Measurements from ENCODE around the gene TMEM144. TPM values are rescaled to one million over a fixed set of nuclear protein-coding genes. Genes with fewer than 3 reads are reported as not detected.

The TMEM144 gene
- total RNA-seq, 4 donors from 2014 or later = 8.2 to 23.8 (median 12.2) TPM

DNA sequence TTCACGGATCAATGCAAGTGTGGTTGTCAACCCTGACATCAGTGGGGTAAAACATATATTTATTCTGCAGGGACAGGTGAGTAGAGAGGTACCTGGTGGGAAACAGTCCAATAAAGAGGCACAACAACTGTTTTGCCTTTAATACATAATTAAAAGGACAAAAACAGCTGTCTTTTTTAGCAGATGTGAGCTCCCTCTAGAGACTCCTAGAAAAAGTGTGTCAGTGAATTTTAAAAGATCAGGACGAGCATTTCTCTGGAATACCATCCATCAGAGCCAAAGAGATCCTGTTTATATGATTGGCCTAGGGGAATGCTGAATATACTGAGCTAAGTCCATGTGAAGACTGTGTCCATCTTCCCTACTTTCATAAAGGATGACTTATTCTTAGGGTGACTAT is 58.3 kb downstream of the TMEM144 start:
- no peak for TF ChIP-seq CTCF (IDR thresholded peaks at IDR 0.05; ENCODE audit: low read depth)

DNA sequence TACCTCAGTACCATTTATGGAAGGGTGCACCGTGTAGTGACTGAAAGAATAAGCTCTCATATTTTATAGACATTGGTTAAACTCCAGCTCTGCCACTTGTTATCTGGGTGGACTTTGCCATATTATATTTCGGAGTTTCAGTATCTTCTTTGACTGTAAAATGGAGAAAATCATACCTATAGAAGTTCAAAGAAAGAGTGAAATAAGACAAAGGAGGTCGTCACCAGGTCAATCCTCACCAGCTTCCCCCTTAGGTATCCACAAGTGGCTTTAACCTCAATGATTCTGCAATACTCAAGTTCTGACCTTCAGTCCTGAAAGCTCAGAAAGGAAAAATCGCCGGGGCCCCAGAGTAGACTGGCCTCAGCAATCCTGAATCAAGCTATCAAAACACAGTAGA is 64.3 kb downstream of the TMEM144 start:
- TF ChIP-seq CTCF (IDR thresholded peaks at IDR 0.05; ENCODE audit: low read depth) = no peak

DNA sequence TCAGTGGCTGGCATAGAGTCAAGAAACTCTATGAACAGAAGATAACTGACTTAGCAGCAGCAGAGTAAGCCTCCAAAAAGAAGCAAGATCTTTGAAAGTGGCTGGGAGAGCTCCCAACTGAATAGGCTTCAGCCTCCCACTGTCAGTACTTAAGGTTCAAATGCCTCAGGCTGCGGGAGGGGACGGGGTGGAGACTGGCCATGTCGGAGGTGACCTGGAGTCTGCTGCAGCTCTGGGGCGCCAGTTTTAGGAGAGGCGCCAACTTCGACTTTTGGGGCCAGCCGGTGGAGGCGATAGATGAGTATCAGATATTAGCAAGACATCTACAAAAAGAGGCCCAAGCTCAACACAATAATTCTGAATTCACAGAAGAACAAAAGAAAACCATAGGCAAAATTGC is 67.3 kb downstream of the TMEM144 start:
- TF ChIP-seq CTCF (IDR thresholded peaks at IDR 0.05; ENCODE audit: low read depth) = no peak

DNA sequence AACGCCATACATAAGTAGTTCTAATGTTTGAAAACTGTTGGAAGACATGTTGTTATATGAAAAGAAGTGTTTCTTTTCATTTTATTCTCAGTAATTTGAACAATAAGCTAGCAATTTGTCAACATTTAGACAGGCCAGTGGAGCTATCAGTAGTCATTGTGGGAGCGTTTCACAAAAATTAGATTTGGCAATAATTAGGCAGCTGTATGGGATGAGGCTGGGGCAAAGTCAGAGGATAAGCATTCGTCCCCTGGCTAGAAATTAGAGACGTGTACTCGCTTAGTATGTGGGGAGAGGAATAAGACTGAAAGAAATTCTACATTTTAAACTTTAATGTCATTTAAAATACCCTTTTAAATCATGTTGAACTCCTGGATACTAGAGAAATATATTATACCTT is 70.6 kb downstream of the TMEM144 start:
- no peak for TF ChIP-seq CTCF (IDR thresholded peaks at IDR 0.05; ENCODE audit: low read depth)

- no peak for TF ChIP-seq CTCF (IDR thresholded peaks at IDR 0.05; ENCODE audit: low read depth)
Observed at GRCh38 chr4:158282252-158282651, 72.0 kb downstream of the TMEM144 start.

DNA sequence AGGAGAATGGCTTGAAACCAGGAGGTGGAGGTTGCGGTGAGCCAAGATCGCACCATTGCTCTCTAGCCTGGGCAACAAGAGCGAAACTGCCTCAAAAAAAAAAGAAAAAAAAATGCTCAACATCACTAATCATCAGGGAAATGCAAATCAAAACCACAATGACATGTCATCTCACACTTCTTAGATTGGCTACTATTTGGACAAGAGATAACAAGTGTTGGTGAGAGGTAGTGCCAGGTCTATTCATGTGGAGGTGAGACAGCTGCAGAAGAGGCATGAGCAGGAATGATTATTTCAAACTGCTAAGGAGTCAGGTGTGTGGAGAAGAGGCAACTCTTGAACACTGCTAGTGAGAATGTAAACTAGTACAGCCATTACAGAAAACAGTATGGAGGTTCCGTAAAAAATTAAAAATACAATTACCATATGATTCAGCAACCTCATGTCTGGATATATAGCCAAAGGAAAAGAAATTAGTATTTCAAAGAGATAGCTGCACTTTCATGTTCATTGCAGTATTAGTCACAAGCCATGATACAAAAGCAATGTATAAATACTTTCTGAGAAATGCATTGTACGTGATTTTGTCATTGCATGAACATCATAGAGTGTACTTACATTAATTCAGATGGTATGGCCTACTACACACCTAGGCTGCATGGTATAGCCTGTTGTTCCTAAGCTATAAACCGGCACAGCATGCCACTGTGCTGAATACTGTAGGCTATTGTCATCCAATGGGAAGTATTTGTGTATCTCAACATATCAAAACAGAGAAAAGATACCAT is 75.3 kb downstream of the TMEM144 start:
- no peak for TF ChIP-seq CTCF (IDR thresholded peaks at IDR 0.05; ENCODE audit: low read depth)

DNA sequence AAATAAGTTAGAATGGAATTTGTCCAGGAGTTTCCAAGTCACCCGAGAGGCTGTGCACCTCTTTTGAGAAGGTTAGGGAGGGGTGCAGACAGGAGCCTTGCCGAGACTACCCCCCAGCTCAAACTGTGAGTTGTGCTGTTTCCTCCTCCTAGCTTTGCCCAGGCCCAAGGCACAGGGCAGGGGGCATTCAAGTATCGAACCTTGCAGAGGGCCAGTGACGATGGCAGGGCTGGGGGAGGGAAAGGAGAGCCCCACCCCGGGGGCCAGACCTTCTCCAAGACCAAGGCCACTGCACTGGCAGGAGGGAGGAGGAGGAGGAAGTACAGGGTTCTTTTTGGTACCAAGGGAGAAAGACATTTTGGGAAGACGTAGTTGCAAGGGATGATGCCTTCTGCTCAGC is 80.6 kb downstream of the TMEM144 start:
- no peak for TF ChIP-seq CTCF (IDR thresholded peaks at IDR 0.05; ENCODE audit: low read depth)
